Activated gamma-delta T cell treated with anti-CD3 and anti-CD28 coated beads, Interleukin-2, amount 50 U/mL, for 16 hours (primary cell): ENCODE results near the gene NLGN2.

Source experiments
- DNase-seq: peaks from one replicate; pipeline ENCODE4 v3.0.0-alpha.2; 2020; ENCODE audit warnings: low read depth

NLGN2 gene

DNA sequence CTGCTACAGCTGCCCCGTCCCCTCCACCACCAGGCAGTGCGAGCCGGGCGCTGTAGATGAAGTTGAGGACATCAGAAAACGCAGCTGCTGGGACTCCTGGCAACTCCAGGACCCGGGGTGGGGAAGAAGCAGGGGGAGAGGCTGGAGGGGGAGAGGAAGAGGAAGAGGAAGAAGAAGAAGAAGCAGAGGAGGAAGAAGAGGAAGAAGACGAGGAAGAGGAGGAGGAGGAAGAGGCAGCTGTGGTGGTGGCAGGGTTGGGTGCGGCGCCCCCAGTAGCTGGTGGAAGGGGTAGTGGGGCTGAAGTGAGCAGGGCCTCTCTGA is 58.6 kb downstream of the NLGN2 start:
- DNase-seq: no peak

DNA sequence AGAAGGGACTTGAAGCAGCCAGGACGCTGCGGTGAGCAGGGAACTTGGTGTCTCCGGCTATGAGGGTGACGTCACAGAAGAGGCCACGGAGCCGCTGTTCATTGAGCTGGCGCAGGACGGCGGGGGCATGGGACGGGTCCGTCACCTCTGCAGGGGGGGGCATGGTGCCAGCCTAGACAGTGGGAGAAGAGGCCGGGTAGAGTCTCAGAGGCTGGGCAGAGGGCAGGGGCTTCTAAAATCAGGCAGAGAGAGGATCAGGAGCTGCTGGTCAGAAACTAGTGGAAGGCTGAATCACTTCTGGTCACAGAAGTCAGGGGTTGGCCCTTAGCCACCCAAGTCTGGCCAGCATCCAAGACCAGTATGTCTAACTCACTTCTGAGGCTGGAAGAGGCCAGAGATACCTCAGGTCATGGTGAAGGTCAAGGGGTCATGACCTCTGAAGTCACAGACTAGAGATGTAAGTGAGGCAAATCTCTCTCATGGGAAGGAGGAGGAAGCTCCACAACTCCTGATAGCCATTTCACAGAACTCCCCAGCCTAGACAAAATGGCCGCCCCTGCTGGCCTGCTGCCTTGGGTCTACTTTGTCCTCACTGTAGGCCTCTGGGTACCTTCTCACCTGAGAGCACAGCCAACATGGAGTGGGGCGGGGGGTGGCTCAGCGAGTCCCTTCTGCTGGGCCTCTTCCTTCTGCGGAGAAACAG is 59.1 kb downstream of the NLGN2 start:
- DNase-seq: no peak

DNA sequence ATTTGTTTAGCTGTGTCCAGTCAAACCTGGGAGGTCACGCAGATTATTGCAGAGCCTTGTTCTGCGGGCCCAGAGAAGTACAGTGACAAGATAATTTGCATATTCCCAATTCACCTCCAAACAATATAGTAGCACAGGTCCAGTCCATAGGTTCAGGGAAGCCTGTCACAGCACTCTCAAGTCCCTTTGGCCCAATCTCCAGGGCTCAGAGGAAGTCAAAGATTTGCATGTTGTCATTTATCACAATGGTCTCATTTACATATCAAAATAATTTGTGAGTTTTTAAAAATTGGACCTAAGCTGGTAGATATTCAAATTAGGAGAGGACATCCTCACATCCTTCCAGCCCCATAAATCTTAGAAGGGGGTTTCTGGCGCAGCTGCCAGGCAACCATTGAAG is 59.9 kb downstream of the NLGN2 start:
- DNase-seq: no peak

DNA sequence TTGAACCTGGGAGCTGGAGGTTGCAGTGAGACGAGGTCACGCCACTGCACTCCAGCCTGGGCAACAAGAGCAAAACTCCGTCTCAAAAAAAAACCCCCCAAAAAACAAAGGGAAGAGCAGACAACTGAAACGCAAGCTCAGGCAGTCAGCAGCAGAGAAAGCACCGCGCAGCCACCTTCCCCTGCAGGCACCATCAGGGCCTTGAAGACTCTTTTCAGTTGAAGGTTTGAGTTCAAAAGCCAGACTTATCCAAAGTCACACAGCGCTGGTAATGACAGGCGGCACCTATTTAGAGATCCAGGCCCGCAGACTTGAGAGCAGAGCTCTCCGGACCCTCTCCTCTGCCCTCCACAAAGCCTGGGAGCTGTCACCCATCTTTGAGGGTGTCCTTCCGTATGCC is 60.6 kb downstream of the NLGN2 start:
- no peak for DNase-seq

DNA sequence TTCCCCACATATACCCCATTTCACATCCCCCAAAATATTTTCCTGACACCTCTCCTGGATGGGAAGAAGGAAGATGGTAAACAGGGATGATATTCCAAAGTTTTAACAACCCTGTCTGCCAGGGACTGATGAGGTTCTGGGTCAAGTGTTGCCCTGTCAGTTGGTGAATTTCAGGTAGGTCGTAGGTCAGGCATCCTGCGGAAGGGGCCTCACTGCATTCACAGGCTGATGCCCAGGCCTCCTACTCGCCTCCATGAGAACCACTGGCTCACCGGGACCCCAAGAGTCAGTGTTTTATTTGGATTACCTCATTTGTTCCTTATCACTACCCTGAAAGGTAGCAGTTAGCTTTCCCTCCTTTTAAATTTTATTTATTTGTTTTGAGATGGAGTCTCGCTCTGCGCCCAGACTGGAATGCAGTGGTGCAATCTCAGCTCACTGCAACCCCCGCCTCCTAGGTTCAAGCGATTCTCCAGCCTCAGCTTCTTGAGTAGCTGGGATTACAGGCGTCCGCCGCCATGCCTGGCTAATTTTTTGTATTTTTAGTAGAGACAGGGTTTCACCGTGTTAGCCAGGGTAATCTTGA is 61.3 kb downstream of the NLGN2 start:
- no peak for DNase-seq
